HL-60 (cell line): ENCODE results near the gene MAPK11.

Experiments
- DNase-seq, 2 experiments: peaks; one replicate each; pipeline ENCODE4 v3.0.0-alpha.2; 2010 to 2020; ENCODE audit warnings: low read depth in 1 of 2, low spot score in 1 of 2
- H3K27ac ChIP-seq: fragments of 250-450 bp; sonication (Bioruptor Pico); replicated peaks from 2 replicates; pipeline ENCODE4 v1.5.1; 2020; ENCODE audit warnings: mild to moderate bottlenecking, moderate library complexity
- H3K27me3 ChIP-seq: fragments of 250-450 bp; sonication (Bioruptor Pico); 2 replicates; pipeline ENCODE4 v1.5.1; 2021; ENCODE audit warnings: mild to moderate bottlenecking, moderate library complexity; ENCODE audit not compliant: insufficient read depth, poor library complexity, severe bottlenecking
- H3K4me3 ChIP-seq: replicated peaks from 2 replicates; pipeline ENCODE4 v1.5.1; 2011; ENCODE audit warnings: mild to moderate bottlenecking, control low read depth, low read length; ENCODE audit not compliant: insufficient read depth
- GABPA ChIP-seq: IDR thresholded peaks from 2 replicates; pipeline ENCODE4 v1.6.1; 2012; ENCODE audit warnings: low read depth
- POLR2AphosphoS5 ChIP-seq: IDR thresholded peaks from 2 replicates; pipeline ENCODE4 v1.6.1; 2012; ENCODE audit warnings: low read depth
- SPI1 ChIP-seq: IDR thresholded peaks from 2 replicates; pipeline ENCODE4 v1.6.1; 2012; ENCODE audit warnings: low read depth, mild to moderate bottlenecking, borderline replicate concordance
- TF ChIP-seq, protein P1 (sequence below): IDR thresholded peaks from one replicate; pipeline ENCODE4 v1.5.1; 2011; ENCODE audit warnings: low read length, control low read depth, inconsistent platforms; ENCODE audit not compliant: insufficient read depth
- TF ChIP-seq, protein P2 (sequence below): IDR thresholded peaks from 2 replicates; pipeline ENCODE4 v1.6.1; 2012; ENCODE audit warnings: low read depth; ENCODE audit not compliant: insufficient replicate concordance

The MAPK11 gene

GRCh38 chr22:50305923-50306566 is 35.9 kb upstream of the MAPK11 start:
- H3K4me3 ChIP-seq: peak overlapping the region; percentile 75

DNA sequence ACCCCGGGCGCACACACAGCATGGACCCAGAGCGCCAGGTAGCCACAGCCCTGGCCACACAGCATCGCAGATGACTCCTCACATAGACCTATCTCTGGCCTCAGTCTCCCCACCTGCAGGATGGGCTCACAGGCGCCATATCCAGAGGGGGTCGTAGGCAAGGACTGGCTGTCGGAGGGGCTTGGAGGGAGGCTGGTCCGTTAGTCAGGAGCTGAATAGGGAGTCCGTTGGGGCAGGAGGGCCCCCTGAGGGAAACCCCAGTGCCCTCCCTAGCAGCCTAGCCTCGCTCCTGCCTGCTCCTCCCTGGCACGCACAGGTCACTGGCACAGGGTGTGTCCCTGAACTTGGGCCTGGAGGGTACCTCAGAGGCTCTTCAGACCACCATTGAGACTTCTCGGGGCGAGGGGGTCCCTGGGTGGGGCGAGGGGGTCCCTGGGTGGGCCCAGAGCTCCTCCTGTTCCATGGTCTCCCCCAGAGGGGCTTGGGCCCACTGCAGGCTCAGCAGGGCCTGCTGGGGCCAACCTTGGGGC is 35.3 kb upstream of the MAPK11 start:
- no peak for DNase-seq
- Histone ChIP-seq H3K27me3 (no peaks in the 10 kb centered on the region), H3K4me3 (peak overlapping the region; percentile 75), H3K27ac (peak overlapping the region; percentile 61)
- TF ChIP-seq SPI1: no peak
- TF ChIP-seq, protein P1, sequence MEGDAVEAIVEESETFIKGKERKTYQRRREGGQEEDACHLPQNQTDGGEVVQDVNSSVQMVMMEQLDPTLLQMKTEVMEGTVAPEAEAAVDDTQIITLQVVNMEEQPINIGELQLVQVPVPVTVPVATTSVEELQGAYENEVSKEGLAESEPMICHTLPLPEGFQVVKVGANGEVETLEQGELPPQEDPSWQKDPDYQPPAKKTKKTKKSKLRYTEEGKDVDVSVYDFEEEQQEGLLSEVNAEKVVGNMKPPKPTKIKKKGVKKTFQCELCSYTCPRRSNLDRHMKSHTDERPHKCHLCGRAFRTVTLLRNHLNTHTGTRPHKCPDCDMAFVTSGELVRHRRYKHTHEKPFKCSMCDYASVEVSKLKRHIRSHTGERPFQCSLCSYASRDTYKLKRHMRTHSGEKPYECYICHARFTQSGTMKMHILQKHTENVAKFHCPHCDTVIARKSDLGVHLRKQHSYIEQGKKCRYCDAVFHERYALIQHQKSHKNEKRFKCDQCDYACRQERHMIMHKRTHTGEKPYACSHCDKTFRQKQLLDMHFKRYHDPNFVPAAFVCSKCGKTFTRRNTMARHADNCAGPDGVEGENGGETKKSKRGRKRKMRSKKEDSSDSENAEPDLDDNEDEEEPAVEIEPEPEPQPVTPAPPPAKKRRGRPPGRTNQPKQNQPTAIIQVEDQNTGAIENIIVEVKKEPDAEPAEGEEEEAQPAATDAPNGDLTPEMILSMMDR: no peak
- TF ChIP-seq POLR2AphosphoS5: no peak
- TF ChIP-seq, protein P2, sequence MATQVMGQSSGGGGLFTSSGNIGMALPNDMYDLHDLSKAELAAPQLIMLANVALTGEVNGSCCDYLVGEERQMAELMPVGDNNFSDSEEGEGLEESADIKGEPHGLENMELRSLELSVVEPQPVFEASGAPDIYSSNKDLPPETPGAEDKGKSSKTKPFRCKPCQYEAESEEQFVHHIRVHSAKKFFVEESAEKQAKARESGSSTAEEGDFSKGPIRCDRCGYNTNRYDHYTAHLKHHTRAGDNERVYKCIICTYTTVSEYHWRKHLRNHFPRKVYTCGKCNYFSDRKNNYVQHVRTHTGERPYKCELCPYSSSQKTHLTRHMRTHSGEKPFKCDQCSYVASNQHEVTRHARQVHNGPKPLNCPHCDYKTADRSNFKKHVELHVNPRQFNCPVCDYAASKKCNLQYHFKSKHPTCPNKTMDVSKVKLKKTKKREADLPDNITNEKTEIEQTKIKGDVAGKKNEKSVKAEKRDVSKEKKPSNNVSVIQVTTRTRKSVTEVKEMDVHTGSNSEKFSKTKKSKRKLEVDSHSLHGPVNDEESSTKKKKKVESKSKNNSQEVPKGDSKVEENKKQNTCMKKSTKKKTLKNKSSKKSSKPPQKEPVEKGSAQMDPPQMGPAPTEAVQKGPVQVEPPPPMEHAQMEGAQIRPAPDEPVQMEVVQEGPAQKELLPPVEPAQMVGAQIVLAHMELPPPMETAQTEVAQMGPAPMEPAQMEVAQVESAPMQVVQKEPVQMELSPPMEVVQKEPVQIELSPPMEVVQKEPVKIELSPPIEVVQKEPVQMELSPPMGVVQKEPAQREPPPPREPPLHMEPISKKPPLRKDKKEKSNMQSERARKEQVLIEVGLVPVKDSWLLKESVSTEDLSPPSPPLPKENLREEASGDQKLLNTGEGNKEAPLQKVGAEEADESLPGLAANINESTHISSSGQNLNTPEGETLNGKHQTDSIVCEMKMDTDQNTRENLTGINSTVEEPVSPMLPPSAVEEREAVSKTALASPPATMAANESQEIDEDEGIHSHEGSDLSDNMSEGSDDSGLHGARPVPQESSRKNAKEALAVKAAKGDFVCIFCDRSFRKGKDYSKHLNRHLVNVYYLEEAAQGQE: no peak
- TF ChIP-seq GABPA: no peak

More at GRCh38 chr22:50305923-50306566, 35.9 kb upstream of the MAPK11 start:
- TF ChIP-seq, protein P1: no peak
- no peak for TF ChIP-seq GABPA
- TF ChIP-seq, protein P2: no peak
- TF ChIP-seq POLR2AphosphoS5: no peak
- no peak for TF ChIP-seq SPI1
- H3K27me3 ChIP-seq: no peaks in the 10 kb centered on the region
- H3K27ac ChIP-seq: peak overlapping the region; percentile 61
- peak; percentile 53 to 88 for DNase-seq

DNA sequence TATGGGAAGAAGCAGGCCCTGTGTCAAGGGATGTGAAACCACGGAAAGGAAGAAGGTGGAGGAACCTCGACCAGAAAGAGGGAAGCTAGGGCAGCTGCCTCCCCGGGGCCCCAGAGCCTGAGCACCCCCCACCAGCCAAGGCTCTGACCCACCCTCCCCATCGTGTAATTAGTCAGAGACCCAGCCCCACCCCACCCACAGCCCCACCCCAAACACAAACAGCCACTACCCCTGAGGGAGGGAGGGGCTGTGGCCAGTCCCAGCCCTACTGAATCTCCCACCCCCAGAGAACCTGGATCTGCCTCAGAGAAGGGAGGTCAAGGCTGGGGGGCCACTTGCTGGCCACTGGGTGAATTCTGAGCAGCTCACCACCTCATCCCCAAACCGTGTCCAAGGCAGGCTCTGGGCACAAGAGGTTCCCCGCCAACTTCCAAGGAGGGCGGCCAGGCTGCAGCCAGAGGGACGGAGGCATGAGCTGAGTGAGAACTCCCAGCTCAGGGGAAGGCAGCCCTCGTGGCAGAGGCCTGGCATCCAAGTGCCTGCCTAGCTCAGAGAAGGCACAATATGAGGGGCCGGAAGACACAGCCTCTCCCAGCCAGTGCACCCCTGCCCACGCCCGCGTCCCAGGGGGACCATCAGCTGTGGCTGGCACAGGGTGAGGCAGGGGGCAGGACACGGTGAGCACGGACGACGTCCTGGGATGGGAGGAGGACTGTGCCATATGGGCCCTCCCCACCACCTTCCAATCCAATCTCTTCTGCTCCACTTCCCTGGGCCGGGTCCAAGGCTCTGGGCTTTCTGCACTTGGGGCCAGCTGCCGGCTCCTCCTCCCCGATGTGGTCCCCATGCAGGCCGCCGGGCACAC is 34.6 kb upstream of the MAPK11 start:
- peak overlapping the region; percentile 75 for H3K4me3 ChIP-seq
- peak overlapping the region; percentile 62 for H3K27ac ChIP-seq
- DNase-seq: peak; percentile 78 to 81
- H3K27me3 ChIP-seq: no peaks in the 10 kb centered on the region
- TF ChIP-seq, protein P2: no peak
- no peak for TF ChIP-seq POLR2AphosphoS5
- TF ChIP-seq SPI1: peak; percentile 21; the same call in 1 of the 2 replicates
- TF ChIP-seq GABPA: no peak
